C4-2B (cell line): ENCODE data around the gene PPARA.

Experiments used
- ZFX ChIP-seq: fragments of 450-650 bp; IDR thresholded peaks from 2 replicates; pipeline ENCODE4 v1.6.1; 2017
- TF ChIP-seq, protein P1 (sequence below): fragments of 450-650 bp; conservative IDR thresholded peaks from 2 replicates; pipeline ENCODE4 v1.5.1; 2017; ENCODE audit warnings: mild to moderate bottlenecking

GRCh38 chr22:46136486-46137217 is 13.7 kb upstream of the PPARA start:
- TF ChIP-seq, protein P1, sequence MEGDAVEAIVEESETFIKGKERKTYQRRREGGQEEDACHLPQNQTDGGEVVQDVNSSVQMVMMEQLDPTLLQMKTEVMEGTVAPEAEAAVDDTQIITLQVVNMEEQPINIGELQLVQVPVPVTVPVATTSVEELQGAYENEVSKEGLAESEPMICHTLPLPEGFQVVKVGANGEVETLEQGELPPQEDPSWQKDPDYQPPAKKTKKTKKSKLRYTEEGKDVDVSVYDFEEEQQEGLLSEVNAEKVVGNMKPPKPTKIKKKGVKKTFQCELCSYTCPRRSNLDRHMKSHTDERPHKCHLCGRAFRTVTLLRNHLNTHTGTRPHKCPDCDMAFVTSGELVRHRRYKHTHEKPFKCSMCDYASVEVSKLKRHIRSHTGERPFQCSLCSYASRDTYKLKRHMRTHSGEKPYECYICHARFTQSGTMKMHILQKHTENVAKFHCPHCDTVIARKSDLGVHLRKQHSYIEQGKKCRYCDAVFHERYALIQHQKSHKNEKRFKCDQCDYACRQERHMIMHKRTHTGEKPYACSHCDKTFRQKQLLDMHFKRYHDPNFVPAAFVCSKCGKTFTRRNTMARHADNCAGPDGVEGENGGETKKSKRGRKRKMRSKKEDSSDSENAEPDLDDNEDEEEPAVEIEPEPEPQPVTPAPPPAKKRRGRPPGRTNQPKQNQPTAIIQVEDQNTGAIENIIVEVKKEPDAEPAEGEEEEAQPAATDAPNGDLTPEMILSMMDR = no peak
- no peak for TF ChIP-seq ZFX
